ENCODE measurements around the gene PPP1R14B.

The PPP1R14B gene

GRCh38 chr11:64245401-64245796, 1.3 kb downstream of the PPP1R14B start:
- no peak for DNase-seq

- DNase-seq = no peak
Measured at GRCh38 chr11:64244966-64245365, 1.8 kb downstream of the PPP1R14B start.

GRCh38 chr11:64244107-64244506, 2.6 kb downstream of the PPP1R14B start:
- DNase-seq = no peak

GRCh38 chr11:64243236-64243854, 3.4 kb downstream of the PPP1R14B start:
- DNase-seq = no peak

- peak; percentile 80 for DNase-seq
Measured at GRCh38 chr11:64241491-64242374, 5.0 kb downstream of the PPP1R14B start.

- DNase-seq = no peak
Measured at GRCh38 chr11:64241241-64241490, 5.6 kb downstream of the PPP1R14B start.

- peak; percentile 75 for DNase-seq
Measured at GRCh38 chr11:64240435-64241240, 6.1 kb downstream of the PPP1R14B start, which contains the start of gene FKBP2. FKBP2 (plus strand) TSS chr11:64241095; CDS start chr11:64242388, 1,293 bp downstream.

- no peak for DNase-seq
Measured at GRCh38 chr11:64239662-64240434, 6.9 kb downstream of the PPP1R14B start.

GRCh38 chr11:64238999-64239398, 7.7 kb downstream of the PPP1R14B start:
- DNase-seq = no peak

GRCh38 chr11:64238076-64238475, 8.7 kb downstream of the PPP1R14B start:
- no peak for DNase-seq

GRCh38 chr11:64237484-64237951, 9.2 kb downstream of the PPP1R14B start:
- DNase-seq = no peak

- DNase-seq = no peak
Measured at GRCh38 chr11:64235437-64236161, 11.1 kb downstream of the PPP1R14B start.

GRCh38 chr11:64234647-64235379, 11.9 kb downstream of the PPP1R14B start:
- DNase-seq = no peak

GRCh38 chr11:64233913-64234586, 12.7 kb downstream of the PPP1R14B start, which contains the start of gene VEGFB:
VEGFB (plus strand) TSS chr11:64234584; CDS start chr11:64234834, 250 bp downstream.
- no peak for DNase-seq

GRCh38 chr11:64232967-64233315, 13.8 kb downstream of the PPP1R14B start:
- DNase-seq = no peak

- no peak for DNase-seq
Measured at GRCh38 chr11:64232182-64232966, 14.4 kb downstream of the PPP1R14B start.

GRCh38 chr11:64231546-64231945, 15.2 kb downstream of the PPP1R14B start:
- DNase-seq = no peak

GRCh38 chr11:64230985-64231365, 15.8 kb downstream of the PPP1R14B start:
- DNase-seq = no peak

- peak; percentile 45 for DNase-seq
Measured at GRCh38 chr11:64230171-64230984, 16.4 kb downstream of the PPP1R14B start, which contains the start of gene DNAJC4. DNAJC4 (plus strand) TSS chr11:64230548; CDS start chr11:64230855, 307 bp downstream.

Data from DMS 273 treated with DMSO at 0.1 percent for 48 hours (cell line).